Adrenal gland (tissue), 12 donors: ENCODE results near the gene HEPN1. TPM values are rescaled to one million over a fixed set of nuclear protein-coding genes. Genes with fewer than 3 reads are reported as not detected.

ENCODE experiments used
- DNase-seq, 7 donors: peaks; one replicate each; pipeline ENCODE4 v3.0.0-alpha.2; 2019 to 2020
- H3K27ac ChIP-seq, 5 donors: fragments of 200-600 bp; sonication (generic) in 4 of 5; 1 replicate in 3 of 5; 2 replicates in 2 of 5; pipeline versions ENCODE4 v1.5.1 to v1.8.0; 2016 to 2020; ENCODE audit warnings: mild to moderate bottlenecking in 1 of 5
- H3K27me3 ChIP-seq: fragments of 200-600 bp; 2 replicates; pipeline ENCODE4 v1.8.0; 2021
- H3K36me3 ChIP-seq, 2 donors: fragments of 200-600 bp; replicated peaks in 1 of 2; 1 replicate in 1 of 2; 2 replicates in 1 of 2; pipeline versions ENCODE4 v1.5.1 to v1.8.0; 2018 to 2022
- H3K4me1 ChIP-seq, 2 donors: fragments of 200-600 bp; replicated peaks in 1 of 2; 1 replicate in 1 of 2; 2 replicates in 1 of 2; pipeline versions ENCODE4 v1.5.1 to v1.8.0; 2018 to 2021
- H3K4me3 ChIP-seq, 4 donors: fragments of 200-600 bp; sonication (generic) in 3 of 4; one replicate each; pipeline ENCODE4 v1.5.1; 2016 to 2018
- H3K9me3 ChIP-seq, 3 donors: fragments of 200-600 bp; sonication (generic) in 1 of 3; replicated peaks in 1 of 3; 1 replicate in 2 of 3; 2 replicates in 1 of 3; pipeline versions ENCODE4 v1.5.1 to v1.8.0; 2016 to 2021
- CTCF ChIP-seq, 6 experiments: fragments of 450-650 bp in 4 of 6; fragments of 200-600 bp in 2 of 6; sonication (generic) in 1 of 6; IDR thresholded peaks; 1 replicate in 5 of 6; 2 replicates in 1 of 6; pipeline versions ENCODE4 v1.5.1 to v1.8.0; 2016 to 2021; ENCODE audit warnings: antibody characterized with exemption in 6 of 6, mild to moderate bottlenecking in 2 of 6, moderate library complexity in 1 of 6
- POLR2A ChIP-seq, 2 donors: fragments of 450-650 bp; IDR thresholded peaks; one replicate each; pipeline ENCODE4 v1.6.1; 2017; ENCODE audit warnings: antibody characterized with exemption in 2 of 2, mild to moderate bottlenecking in 2 of 2, moderate library complexity in 1 of 2
- WGBS, 4 donors: extraction: QIAGEN DNeasy Blood & Tissue Kit in 2 of 4; methylation state at CpG; one replicate each; pipeline versions ENCODE4 v1.1.5 to v1.1.7; 2013 to 2017; 5-methylcytosine and 5-hydroxymethylcytosine counted together
- intact Hi-C, 2 donors: fragments of 100-400 bp; cut with DNase I; formaldehyde crosslinking; loops; one replicate each; pipeline versions ENCODE4 v1.14.1 to v1.15.0; 2022 to 2023
- polyA plus RNA-seq, 3 donors: library from polyadenylated mRNA; stranded (reverse); fragments of 200-250 nt in 2 of 3; fragments of 350-450 nt in 1 of 3; fragmentation: Illumina TruSeq in 1 of 3; extraction: RNeasy Lipid Tissue Mini Kit (QIAGEN cat#74804) in 1 of 3; gene quantifications; one replicate each; pipeline ENCODE4 v1.2.3, GENCODE V29; 2013 to 2014
- total RNA-seq, 9 donors: library from RNA; depleted of rRNA in 4 of 9; stranded (reverse); fragments of >200 nt in 4 of 9; fragments of 120-200 nt in 1 of 9; fragmentation: NEBNext Ultra II Directional in 1 of 9; extraction: Animal tissue kit (Norgen Biotek cat#: 25700) in 1 of 9; gene quantifications; one replicate each; pipeline versions ENCODE4 v1.1.0 to v1.2.4, GENCODE V29; 2013 to 2023
- donor health status: healthy with polysubstance abuse.
- donor health status: Bipolar disorder and iron deficiency.
- donor health status: DM: yes; HTN: yes; CAD: no.
- donor health status: DM: no; HTN: no; CAD: no.
- donor health status: DM: no; HTN: no; CAD: no.
- donor health status: DM: yes; HTN: yes; CAD: no.

Gene HEPN1
- total and polyA plus RNA-seq, 12 donors, result 0.07 to 0.28 TPM; not detected in 10

- H3K27me3 ChIP-seq, result no peaks in the 10 kb centered on the region
- intact Hi-C loops, result no loop called here
- no peaks in the 10 kb centered on the region for H3K36me3 ChIP-seq
- TF ChIP-seq POLR2A (IDR thresholded peaks at IDR 0.05), result no peak
- no peak for TF ChIP-seq CTCF (IDR thresholded peaks at IDR 0.05)
- DNase-seq, result no peak
- H3K4me1 ChIP-seq, result peaks cover 2% of the 10 kb centered on the region in 2 donors
- no peak overlapping the region for H3K4me3 ChIP-seq
- no peaks in the 10 kb centered on the region for H3K9me3 ChIP-seq
- WGBS, 4 donors, result 78 to 83% (median 80%) methylated on average over 3 of the region's 3 CpGs
- no peak overlapping the region for H3K27ac ChIP-seq
Measured at GRCh38 chr11:124915541-124916369, 3.3 kb upstream of the HEPN1 start.

- TF ChIP-seq POLR2A (IDR thresholded peaks at IDR 0.05), result no peak
- TF ChIP-seq CTCF (IDR thresholded peaks at IDR 0.05), result no peak
- Histone ChIP-seq H3K27ac (no peak overlapping the region), H3K36me3 (no peaks in the 10 kb centered on the region), H3K4me1 (peaks cover 7 to 8% of the 10 kb centered on the region in 2 donors), H3K9me3 (no peaks in the 10 kb centered on the region), H3K27me3 (no peaks in the 10 kb centered on the region), H3K4me3 (no peak overlapping the region)
- intact Hi-C loops, result no loop called here
- DNase-seq, result no peak
Measured at GRCh38 chr11:124916370-124916710, 2.7 kb upstream of the HEPN1 start.

GRCh38 chr11:124917115-124917637, 1.9 kb upstream of the HEPN1 start:
- no peak for TF ChIP-seq CTCF (IDR thresholded peaks at IDR 0.05)
- TF ChIP-seq POLR2A (IDR thresholded peaks at IDR 0.05), result no peak
- intact Hi-C loops, result no loop called here
- DNase-seq, result no peak
- H3K36me3 ChIP-seq, result no peaks in the 10 kb centered on the region
- H3K4me1 ChIP-seq, result peaks cover 7 to 9% of the 10 kb centered on the region in 2 donors
- no peaks in the 10 kb centered on the region for H3K9me3 ChIP-seq
- no peaks in the 10 kb centered on the region for H3K27me3 ChIP-seq
- H3K27ac ChIP-seq, result no peak overlapping the region
- no peak overlapping the region for H3K4me3 ChIP-seq
- 77 to 82% (median 78%) methylated on average over 4 to 6 of the region's 6 CpGs for WGBS, 4 donors

- Histone ChIP-seq H3K27me3 (no peaks in the 10 kb centered on the region), H3K27ac (no peak overlapping the region), H3K4me1 (peaks cover 7 to 9% of the 10 kb centered on the region in 2 donors), H3K4me3 (no peak overlapping the region), H3K9me3 (no peaks in the 10 kb centered on the region), H3K36me3 (no peaks in the 10 kb centered on the region)
- 95 to 100% (median 98%) methylated on average over 2 of the region's 2 CpGs for WGBS, 4 donors
- DNase-seq, result no peak
- TF ChIP-seq POLR2A (IDR thresholded peaks at IDR 0.05) (no peak), CTCF (IDR thresholded peaks at IDR 0.05) (no peak)
- intact Hi-C loops, result no loop called here
Measured at GRCh38 chr11:124919898-124920297, 848 bp downstream of the HEPN1 start.
